DMS 273 (cell line): ENCODE measurements around the gene SLC2A9.

Source experiments
- DNase-seq: peaks from one replicate; lab custom pipeline; 2025; ENCODE audit not compliant: unreplicated experiment; lab: John Stamatoyannopoulos, UW

Gene SLC2A9

DNA sequence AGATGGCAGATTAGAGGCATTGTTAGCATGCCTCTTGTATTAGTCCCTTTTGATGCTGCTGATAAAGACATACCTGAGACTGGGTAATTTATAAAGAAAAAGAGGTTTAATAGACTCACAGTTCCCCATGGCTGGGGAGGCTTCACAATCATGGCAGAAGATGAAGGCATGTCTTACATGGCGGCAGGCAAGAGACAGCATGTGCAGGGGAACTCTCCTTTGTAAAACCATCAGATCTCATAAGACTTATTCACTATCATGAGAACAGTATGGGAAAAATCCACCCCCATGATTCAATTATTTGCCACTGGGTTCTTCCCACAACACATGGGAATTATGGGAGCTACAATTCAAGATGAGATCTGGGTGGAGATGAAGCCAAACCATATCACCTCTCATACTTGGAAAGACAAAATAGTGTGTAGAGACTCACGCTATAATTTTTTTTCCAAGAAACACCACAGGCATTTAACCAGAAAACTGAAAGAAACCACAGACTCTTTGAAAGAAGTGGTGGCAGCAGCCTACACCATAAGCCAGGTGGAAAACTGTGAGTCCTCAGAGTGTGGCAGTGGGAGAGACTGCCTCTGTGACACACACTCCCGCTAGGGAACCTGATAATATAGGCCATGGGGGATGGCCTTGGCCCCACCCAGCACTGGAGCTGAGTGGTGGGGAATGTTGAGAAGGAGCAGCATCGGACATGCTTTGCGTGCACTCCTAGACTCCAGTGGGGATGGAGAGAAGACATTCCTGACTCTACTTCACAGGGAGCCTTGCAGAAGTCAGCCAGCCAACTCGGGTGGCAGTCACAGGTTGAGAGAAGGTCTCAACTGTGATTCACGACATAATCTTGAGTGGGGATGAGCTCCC lies 51.5 kb downstream of the SLC2A9 start:
- DNase-seq = no peak

- no peak for DNase-seq
These were observed 52.8 kb downstream of the SLC2A9 start for GRCh38 chr4:9968472-9968871.

DNA sequence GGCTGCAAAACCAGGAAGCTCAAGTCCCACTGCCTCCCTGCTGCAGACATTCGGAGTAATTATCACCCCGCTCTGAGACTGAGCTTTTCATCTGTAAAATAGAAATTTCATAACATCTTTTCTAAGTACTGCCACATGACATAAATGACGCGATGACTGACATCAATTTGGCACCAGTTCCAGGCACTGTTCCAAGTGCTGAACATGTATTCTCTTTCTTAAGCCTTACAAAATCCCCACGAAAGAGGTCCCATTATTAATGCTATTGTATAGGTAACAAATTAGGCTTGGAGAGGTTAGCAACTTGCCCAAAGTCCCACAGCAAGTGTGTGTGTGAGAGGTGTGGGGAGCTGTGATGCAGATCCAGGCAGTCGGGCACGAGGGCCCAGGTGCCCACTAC lies 56.4 kb downstream of the SLC2A9 start:
- no peak for DNase-seq

- DNase-seq = no peak
These were observed 58.0 kb downstream of the SLC2A9 start for GRCh38 chr4:9963328-9963727.

- no peak for DNase-seq
These were observed 58.5 kb downstream of the SLC2A9 start for GRCh38 chr4:9962611-9963314.

GRCh38 chr4:9954468-9954867 lies 66.8 kb downstream of the SLC2A9 start:
- no peak for DNase-seq

DNA sequence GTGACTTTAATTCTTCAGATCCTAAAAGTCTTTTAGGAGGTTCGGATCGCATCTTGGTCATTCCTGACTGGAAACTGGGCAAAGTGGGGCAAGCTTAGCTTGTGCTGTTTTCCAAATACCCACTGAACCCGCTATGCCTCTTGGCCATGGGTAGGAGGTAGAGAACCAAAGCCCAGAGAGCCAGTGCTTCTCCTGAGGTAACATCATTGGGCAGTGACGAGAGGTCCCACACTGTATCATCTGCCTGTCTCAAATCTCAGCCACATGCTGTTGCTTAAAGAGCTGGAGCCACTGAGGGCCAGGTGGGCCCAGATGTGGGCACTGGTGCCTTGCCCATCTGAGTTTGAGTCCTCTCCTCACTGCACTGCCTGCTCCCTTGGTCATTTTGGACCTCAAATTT lies 68.2 kb downstream of the SLC2A9 start:
- DNase-seq = no peak

- DNase-seq = no peak
These were observed 68.8 kb downstream of the SLC2A9 start for GRCh38 chr4:9952415-9952950.

DNA sequence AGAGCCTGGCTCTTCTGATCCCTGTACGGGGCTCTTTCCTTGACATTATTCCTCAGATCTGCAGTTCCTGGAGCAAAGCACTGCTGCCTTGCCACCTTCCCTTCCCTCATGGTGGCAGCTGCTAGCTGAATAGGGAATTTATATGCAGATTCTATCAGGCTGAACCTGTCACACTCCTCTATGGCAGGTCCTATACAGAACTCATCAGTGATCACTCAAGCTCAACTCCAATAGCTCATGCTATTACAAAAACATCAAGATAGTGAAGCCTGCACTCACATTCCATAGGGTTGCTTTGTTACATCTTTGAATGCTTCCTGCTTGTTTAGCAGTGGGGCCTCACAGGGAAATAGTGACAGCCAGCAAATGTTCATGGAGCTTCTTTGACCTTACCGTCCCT lies 71.7 kb downstream of the SLC2A9 start:
- DNase-seq = no peak

- no peak for DNase-seq
These were observed 73.9 kb downstream of the SLC2A9 start for GRCh38 chr4:9947168-9948062.

DNA sequence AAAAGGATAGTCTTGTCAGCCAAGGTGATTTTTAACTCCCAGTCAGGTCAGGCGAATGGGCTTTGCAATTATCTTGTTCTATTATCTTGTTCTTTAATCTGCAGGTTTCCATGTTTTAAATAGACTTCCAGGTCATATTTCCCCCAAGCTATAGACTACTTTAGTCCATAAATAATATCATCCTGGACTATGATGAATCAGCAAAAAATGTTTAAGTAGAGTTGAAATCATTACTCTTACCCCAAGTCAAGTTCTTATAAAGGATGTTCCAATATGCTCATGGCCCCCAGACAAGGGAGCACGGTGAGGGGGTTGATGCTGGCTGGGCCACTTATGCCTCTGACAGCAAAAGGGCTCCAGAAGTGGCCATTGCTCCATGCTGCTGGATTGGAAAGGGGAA lies 75.1 kb downstream of the SLC2A9 start:
- DNase-seq = no peak

DNA sequence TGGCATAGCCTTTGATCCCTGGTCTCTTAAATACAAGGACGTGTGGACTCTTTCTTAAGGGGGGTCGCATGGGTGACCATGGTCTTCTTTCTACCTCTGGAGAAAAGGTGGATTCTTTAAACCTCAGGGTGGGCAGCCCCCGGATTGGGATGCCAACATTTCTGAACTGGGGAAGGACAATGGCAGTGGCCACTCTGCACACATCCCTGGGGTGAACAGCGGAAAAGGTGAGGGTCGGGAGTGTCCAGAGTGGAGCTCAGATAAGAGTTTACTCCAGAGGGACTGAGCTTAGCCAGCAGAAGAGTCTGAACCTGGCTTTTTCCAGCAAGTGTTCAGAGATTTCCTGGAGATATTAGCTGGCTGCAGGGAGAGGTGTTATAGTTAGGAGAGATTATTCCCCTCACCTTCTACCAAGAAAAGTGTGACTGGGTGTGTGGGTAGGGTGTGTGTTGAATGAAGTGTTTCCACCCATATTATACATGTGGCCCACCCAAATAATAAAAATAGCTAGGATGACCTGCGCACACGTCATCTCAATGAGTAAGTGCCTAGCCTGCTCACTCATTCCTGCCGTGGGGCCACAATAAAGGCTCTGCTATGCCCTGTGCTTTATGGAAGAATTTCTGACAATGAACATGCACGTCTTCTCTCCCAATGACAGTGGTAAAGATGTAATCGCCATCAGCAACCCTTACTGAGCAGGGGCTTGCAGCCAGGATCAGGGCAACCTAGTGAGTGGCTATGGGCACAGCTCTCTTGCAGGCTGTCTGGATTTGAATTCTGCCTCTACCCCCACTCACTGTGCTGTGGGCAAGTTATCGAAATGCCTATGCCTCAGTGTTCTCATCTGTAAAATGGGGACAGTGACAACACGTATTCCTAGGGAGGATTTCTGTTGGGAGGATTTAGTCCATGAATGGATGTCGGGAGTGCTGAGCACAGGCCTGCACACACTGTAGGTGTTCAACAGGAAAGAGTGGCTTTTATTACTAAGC lies 76.6 kb downstream of the SLC2A9 start:
- DNase-seq = no peak

DNA sequence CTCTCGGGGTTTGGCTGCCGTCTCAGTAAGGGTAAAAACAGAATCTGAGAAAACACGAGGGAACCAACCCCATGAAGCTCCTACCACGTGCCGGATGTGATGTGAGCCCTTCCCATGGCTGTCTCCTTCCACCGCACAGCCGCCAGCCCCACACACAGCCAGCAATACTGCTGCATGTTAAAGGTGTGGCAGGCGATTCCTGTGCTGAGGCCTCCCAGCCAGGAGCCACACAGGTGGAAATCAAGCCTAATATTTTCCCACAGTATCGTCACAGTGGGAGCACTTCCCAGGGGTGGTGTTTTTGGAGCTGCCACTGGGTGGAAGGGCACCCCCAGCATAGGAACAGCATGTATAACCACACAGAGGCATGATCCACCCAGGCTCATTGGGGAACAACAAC lies 77.5 kb downstream of the SLC2A9 start:
- no peak for DNase-seq

DNA sequence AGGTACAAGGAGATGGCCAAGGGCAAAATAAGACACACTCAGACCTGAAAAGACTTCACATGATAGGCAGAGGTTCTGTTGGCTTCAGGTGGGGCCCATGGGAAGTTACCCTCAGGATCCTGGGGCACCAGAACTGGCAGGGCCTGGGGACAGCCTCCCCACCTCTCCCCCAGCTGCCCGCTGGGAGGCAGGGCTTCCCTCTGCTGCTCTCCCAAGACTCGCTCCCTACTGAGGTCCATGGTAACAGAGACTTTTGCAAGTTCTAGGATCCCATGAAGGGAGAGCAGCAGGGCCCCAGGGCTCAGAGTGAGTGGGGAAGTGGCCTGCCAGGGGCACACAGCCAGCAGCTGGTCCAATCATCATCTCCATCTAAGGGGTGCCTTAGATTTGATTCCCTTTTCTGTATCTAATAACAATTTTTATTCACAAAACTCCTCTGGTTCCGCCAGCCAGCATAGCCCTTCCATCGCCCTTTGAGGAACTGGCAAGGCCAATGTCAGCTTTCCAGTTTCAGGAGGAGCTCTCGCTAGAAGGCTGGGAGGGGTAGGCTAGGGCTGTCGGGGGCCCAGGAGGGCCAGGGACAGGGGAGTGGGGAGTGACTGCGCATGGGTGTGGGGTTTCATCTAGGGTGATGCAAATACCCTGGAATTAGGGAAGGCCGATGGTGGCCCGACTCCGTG lies 78.2 kb downstream of the SLC2A9 start:
- DNase-seq = no peak

GRCh38 chr4:9942139-9942538 lies 79.2 kb downstream of the SLC2A9 start:
- no peak for DNase-seq

DNA sequence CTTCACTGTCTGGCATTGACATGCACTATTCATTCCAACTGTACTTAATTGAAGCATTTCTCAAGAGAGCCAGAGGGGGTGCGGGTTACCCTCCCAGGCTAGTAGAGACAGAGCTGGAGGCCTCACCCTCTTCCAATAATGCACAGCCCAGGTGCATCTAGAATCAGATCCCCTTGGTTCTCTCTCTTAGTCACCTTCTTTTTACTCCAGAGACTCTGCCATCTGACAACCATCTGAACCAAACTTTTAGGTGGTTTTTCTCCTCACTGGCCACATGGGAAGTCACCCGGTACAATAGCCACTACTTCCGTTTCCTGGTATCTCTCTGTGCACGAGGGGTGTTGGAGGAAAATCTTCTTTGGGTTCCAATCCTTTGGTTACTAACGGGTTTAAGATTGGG lies 81.3 kb downstream of the SLC2A9 start:
- DNase-seq = no peak

DNA sequence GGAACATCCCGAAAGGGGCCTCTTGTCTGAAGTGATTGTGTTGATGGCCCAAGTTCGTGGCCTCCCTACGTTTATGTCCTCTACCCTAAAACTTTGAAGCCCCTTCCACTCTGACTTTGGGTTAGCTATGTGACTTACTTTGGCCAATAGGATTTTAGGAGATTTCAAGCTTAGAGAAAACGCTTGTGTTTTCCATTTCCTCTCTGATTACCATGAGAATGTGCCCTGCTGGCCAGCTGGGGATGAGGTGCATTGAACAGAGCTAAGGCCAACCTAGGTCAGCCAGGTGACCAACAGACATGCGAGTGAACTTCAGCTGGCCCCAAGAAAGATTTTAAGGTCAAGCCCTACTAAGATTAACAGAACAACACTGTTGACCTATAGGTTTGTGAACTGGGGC lies 82.4 kb downstream of the SLC2A9 start:
- DNase-seq = no peak

GRCh38 chr4:9937078-9937477 lies 84.2 kb downstream of the SLC2A9 start:
- DNase-seq = no peak

- DNase-seq = no peak
These were observed 85.1 kb downstream of the SLC2A9 start for GRCh38 chr4:9936129-9936644.
